Medulla oblongata (tissue), 1 donor: ENCODE results near the gene IFNA10.
A peak's percentile ranks its signal among the peaks of the same experiment; 100 is the strongest.
"Not testable (repeated sequence)": the region's sequence is repeated elsewhere in the genome, so short reads cannot be mapped to it uniquely, and the experiment has no call there.

Source experiments
- DNase-seq: peaks from one replicate; pipeline ENCODE4 v3.0.0-alpha.2; 2015; ENCODE audit errors: extremely low spot score

IFNA10 gene

GRCh38 chr9:21207043-21207442 lies at the start of gene IFNA10:
TSS of gene IFNA10 (minus strand) at chr9:21207143. CDS start at chr9:21207097, 46 bp downstream.
- not testable (repeated sequence) for DNase-seq

- no peak for DNase-seq
Measured at GRCh38 chr9:21255538-21256212, 48.7 kb upstream of the IFNA10 start.

DNA sequence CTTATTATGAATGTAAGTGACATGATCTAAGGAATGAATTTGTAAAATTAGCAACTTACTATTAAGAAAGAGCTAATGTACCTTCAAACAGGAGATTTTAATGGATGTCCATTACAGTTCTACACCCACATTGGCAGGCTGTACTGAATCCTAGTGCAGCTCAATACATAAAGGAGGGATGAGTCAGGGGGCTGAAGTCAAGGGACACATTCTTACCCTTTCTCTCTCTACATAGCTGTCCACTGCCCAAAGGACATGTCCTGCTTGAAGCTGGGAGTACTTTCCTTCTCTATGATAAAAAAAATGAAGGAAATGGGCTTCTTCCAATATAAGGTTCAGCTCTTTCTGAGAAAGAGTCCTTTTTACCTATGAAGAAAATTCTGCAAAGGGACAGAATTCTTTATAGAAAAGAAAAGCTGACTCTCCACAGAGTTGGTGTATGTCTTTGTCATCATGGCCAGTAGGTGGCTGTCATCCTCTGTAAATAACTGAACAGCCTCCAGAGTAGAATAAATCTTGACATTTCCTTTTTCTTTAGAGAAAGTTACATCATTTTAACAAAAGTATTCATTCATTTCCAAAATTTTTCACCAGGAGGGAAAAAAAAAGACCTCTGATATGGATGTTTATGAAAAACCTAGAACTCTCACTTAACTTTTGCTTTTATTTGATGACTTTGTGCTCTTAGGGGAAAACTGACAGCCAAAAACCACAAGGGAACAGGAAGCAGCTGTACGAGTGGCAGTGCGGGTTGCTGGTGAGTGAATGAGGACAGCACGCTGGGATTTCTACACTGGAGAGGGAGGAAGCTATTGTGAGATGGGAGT lies 46.0 kb upstream of the IFNA10 start:
- DNase-seq: peak; percentile 77

DNA sequence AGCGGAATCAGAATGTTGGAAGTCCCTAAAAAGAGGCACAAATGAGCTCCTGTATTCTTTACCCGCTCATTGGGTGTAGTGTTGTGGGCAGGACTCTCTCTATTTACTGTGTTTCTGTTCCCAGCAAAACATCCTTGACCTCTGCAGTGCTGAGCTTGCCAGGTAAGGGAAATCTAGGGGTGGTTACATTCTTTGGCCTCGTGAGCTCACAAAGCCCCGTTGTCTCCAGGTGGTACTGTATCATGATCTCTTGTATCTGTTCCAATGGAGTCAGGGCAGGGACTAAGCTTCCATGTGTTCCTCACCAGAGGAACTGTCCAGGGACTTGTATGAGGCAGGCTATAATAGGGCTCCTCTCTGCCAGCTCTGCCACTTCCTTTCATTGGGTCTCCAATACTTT lies 44.7 kb upstream of the IFNA10 start:
- no peak for DNase-seq

DNA sequence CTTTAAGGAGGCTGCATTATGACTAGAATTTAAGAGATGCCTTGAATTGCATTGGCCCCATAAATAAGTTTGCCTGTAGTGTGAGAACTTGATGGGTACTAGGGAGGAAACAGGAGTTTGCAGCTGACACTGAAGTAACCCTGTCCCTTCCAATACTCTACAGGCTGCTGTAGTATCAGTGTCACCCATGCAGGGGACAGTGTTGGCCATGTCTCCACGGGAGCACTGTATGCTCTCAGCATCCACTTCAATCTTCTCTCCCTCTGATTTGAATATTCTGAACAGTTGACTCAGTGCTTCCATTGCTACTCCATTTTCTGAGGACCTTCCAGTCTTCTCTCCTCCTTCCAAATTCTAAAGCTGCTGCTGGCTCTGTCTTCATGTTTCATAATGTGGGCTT lies 44.2 kb upstream of the IFNA10 start:
- no peak for DNase-seq

DNA sequence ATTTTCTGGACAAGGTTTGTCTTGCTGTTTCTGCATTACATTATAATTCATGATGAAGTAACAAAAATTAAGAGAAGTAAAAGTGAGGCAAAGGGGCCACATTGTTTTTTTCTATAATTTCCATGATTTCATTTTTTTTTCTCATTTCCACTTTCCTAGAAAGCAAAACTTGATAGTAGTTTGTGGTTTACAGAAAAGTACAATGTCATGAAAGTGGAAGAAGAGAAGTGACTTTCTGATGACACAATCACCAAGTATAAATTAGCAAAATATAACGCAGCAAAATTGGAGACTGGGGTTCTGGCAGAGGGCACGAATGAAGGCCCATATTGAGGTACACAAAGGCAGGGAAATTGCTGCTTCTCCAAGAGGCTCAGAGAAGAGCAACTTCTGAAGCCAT lies 37.9 kb upstream of the IFNA10 start:
- no peak for DNase-seq

GRCh38 chr9:21239911-21240310 lies 33.0 kb upstream of the IFNA10 start, which contains the start of gene IFNA14:
TSS of gene IFNA14 (minus strand) at chr9:21240005. CDS start at chr9:21239935, 70 bp downstream.
- no peak for DNase-seq

DNA sequence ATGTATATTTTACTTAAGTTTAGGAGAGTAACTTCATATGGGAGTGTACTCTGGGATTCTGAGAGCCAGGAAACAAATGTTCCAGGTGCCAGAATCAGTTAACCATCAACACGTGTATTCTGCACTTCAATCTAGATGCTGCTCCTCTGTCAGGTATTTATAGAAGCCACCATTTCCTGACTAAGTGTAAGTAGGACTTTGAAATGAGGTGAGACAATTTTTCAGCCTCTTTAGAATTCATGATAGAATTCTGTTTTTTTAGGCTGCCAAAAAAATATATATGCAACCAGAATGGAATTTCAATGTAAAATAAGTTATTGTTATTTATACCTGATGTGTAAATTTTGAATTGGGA lies 29.4 kb upstream of the IFNA10 start:
- not testable (repeated sequence) for DNase-seq

DNA sequence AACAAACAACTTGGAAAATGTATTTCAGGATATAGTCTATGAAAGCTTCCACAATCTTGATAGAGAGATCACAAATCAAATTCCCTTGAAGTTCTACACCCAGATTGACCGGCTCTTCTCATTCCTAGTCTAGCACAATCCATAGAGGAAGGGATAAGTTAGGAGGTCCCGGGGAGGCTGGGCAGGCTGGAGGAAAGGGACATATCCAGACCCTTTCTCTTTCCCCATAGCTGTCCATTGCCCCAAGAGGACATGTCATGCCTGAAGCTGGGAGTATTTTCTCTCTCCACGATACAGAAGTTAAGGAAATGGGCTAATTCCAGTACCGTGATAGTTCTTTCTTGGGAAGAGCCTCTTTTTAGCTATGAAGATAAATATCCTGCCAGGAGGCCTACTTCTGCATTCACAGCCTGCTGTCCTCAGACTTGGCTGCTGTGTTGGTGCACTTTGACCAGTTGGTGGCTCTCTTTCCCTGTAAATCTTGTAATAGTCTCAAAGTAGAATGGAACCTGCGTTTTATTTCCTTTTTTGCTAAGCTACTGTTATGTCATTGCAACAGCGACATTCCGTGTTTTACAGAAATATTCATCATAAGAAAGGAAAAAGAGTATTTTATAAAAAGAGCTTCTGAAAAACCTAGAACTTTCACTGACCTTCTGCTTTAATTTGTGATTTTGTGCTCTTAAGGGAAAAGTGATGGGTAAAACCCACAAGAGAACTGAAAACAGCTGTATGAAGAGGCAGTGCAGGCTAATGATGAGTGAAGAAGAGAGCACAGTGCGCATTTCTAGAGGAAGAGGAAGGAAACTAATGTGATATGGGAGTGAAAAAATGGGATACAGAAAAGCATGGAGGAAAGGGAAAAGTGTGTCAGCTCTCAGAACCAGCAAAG lies 28.8 kb upstream of the IFNA10 start:
- DNase-seq: peak; percentile 83

DNA sequence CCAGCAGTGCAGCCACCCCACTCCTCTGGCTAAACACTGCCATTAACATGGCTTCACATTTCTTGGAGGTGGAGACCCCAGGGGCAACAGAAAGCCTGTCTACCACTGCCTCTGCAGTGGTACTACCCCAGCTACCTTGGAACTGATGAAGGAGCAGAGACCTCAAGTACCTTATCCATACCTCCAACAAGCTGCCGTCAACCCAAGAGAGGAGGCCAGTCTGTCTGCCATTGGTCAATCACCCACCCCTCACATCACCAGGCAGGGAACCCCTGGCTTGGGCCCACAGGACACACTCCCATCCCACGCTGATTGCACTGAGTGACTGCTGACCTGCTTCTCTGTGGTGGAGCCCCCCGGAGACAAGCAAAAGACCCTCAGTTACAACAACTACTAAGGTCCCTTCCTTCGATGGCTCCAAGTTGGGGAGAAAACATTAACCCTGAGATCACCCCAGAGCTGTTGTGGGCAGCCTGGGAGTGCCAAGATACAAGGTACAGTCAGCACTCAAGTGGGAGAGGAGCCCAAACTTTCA lies 27.3 kb upstream of the IFNA10 start:
- no peak for DNase-seq

DNA sequence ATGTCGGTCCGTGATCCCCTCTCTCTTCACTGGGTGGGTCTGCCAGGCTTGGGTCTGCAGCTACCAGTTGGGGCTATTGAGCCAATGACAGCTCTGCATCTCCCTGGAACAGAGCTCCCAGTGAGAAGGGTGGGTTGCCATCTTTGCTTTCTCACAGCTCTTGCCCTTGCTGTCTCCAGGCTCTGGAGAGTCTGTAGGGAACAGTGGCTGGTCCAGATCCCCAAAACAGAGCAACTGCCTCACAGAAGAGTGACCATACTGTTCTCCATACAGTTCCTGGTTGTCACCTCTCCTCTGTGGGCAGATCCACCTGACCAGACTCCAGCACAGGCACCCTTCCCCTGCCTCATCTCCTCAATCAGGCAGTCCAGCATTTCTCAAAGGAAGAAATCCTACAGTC lies 26.3 kb upstream of the IFNA10 start:
- DNase-seq: no peak

DNA sequence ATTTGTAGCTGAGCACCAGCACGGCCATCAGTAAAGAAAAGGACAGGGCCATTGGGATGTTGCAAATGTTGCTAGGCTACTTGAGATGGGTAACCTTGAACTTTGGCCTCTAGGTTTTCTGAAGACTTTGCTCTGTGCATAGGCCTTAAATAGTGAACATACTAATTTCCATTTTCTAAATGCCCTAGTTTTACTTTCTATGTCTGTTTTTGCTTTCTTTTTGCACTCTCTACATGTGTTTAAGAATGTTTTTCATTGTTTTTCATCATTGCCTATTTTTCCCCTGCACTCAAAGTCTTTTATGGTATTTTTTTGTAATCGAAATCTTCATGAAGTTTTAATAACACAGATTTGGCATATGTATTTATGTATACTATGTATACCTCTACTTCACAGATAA lies 21.2 kb upstream of the IFNA10 start, which contains the start of gene IFNA17:
TSS of gene IFNA17 (minus strand) at position 101 of the 400 bp plus-strand sequence. CDS start at position 52, 49 bp downstream.
- no peak for DNase-seq

- DNase-seq: not testable (repeated sequence)
Measured at GRCh38 chr9:21217211-21217610, 10.3 kb upstream of the IFNA10 start, which contains the start of gene IFNA16. TSS of gene IFNA16 (minus strand) at chr9:21217311. CDS start at chr9:21217305, 6 bp downstream.

- peak; percentile 9 for DNase-seq
Measured at GRCh38 chr9:21213411-21214326, 6.7 kb upstream of the IFNA10 start.

DNA sequence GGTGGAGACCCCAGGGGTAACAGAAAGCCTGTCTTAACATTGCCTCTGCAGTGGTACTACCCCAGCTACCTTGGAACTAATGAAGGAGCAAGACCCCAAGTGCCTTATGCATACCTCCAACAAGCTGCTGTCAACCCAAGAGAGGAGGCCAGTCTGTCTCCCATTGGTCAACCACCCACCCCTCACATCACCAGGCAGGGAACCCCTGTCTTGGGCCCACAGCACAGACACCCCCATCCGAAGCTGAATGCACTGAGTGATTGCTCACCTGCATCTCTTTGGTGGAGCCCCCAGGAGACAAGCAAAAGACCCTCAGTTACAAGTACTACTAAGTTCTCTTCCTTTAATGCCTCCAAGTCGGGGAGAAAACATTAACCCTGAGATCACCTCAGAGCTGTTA lies 5.2 kb upstream of the IFNA10 start:
- DNase-seq: not testable (repeated sequence)

GRCh38 chr9:21210782-21211181 lies 3.8 kb upstream of the IFNA10 start:
- not testable (repeated sequence) for DNase-seq

- DNase-seq: no peak
Measured at GRCh38 chr9:21210311-21210710, 3.4 kb upstream of the IFNA10 start.

- no peak for DNase-seq
Measured at GRCh38 chr9:21205204-21205603, 1.7 kb downstream of the IFNA10 start.

DNA sequence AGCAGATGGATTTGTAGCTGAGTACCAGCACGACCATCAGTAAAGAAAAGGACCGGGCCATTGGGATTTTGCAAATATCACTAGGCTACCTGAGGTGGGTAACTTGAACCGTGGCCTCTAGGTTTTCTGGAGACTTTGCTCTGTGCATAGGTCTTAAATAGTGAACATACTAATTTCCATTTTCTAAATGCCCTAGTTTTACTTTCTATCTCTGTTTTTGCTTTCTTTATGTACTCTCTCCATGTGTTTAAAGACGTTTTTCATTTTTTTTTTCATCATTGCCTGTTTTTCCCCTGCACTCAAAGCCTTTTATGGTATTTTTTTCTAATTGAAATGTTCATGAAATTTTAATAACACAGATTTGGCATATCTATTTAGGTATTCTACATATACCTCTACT lies 4.8 kb downstream of the IFNA10 start, which contains the start of gene IFNA7:
TSS of gene IFNA7 (minus strand) at position 101 of the 400 bp plus-strand sequence. CDS start at position 61, 40 bp downstream.
- not testable (repeated sequence) for DNase-seq
